Lower leg skin (tissue), 3 donors: ENCODE measurements around the gene CAMTA1.

Source experiments
- CTCF ChIP-seq, 3 donors: fragments of 450-650 bp; IDR thresholded peaks; one replicate each; pipeline ENCODE4 v1.5.1; 2016; ENCODE audit warnings: antibody characterized with exemption in 3 of 3, mild to moderate bottlenecking in 3 of 3, moderate library complexity in 2 of 3
- POLR2A ChIP-seq, 2 donors: fragments of 450-650 bp; IDR thresholded peaks; one replicate each; pipeline ENCODE4 v1.6.1; 2016 to 2017; ENCODE audit warnings: antibody characterized with exemption in 2 of 2, mild to moderate bottlenecking in 1 of 2, moderate library complexity in 1 of 2

DNA sequence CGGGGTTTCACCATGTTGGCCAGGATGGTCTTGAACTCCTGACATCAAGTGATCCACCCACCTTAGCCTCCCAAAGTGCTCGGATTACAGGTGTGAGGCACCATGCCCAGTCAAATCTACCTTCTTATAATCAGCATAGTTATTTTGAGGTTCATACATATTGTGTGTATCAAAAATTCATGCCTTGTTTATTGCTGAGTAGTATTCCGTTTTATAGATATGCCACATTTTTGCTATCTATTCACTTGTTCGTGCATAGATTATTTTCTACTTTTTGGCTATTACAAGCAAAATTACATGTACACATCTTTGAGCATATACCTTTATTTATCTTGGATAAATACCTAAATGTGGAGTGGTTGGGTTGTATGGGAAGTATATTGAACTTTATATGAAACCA is 344.9 kb downstream of the CAMTA1 start:
- TF ChIP-seq CTCF (IDR thresholded peaks at IDR 0.05) (no peak), POLR2A (IDR thresholded peaks at IDR 0.05) (no peak)
